GM23248 (cell line): ENCODE measurements around the gene EN1. TPM values are rescaled to one million over a fixed set of nuclear protein-coding genes. Genes with fewer than 3 reads are reported as not detected.
A peak's percentile ranks its signal among the peaks of the same experiment; 100 is the strongest.

Experiments used
- DNase-seq: peaks from one replicate; pipeline ENCODE4 v3.0.0-alpha.2; 2015
- H2AFZ ChIP-seq: fragments of 200-600 bp; sonication (generic); 2 replicates; pipeline ENCODE4 v1.6.1; 2016; ENCODE audit warnings: antibody characterized with exemption
- H3F3A ChIP-seq: fragments of 200-600 bp; sonication (generic); 2 replicates; pipeline ENCODE4 v1.6.1; 2016; ENCODE audit warnings: mild to moderate bottlenecking, antibody characterized with exemption, mixed run types; ENCODE audit not compliant: insufficient read depth
- H3K27ac ChIP-seq: fragments of 200-600 bp; sonication (generic); 2 replicates; pipeline ENCODE4 v1.5.1; 2016; ENCODE audit warnings: mild to moderate bottlenecking
- H3K27me3 ChIP-seq: fragments of 200-600 bp; sonication (generic); replicated peaks from 2 replicates; pipeline ENCODE4 v1.6.1; 2016; ENCODE audit warnings: mild to moderate bottlenecking; ENCODE audit not compliant: insufficient read depth
- H3K36me3 ChIP-seq: fragments of 200-600 bp; sonication (generic); 2 replicates; pipeline ENCODE4 v1.6.1; 2016; ENCODE audit warnings: low read depth, mild to moderate bottlenecking
- H3K4me1 ChIP-seq: fragments of 200-600 bp; sonication (generic); 2 replicates; pipeline ENCODE4 v1.6.1; 2016; ENCODE audit warnings: mild to moderate bottlenecking; ENCODE audit not compliant: insufficient read depth
- H3K4me2 ChIP-seq: fragments of 200-600 bp; sonication (generic); one replicate; pipeline ENCODE4 v1.6.1; 2016; ENCODE audit warnings: mild to moderate bottlenecking; ENCODE audit not compliant: unreplicated experiment
- H3K4me3 ChIP-seq: fragments of 200-600 bp; sonication (generic); 2 replicates; pipeline ENCODE4 v1.5.1; 2016; ENCODE audit warnings: mild to moderate bottlenecking
- H3K79me2 ChIP-seq: fragments of 200-600 bp; sonication (generic); 2 replicates; pipeline ENCODE4 v1.6.1; 2016; ENCODE audit warnings: mild to moderate bottlenecking; ENCODE audit not compliant: insufficient read depth
- H3K9ac ChIP-seq: fragments of 200-600 bp; sonication (generic); 2 replicates; pipeline ENCODE4 v1.6.1; 2016; ENCODE audit warnings: mild to moderate bottlenecking
- H3K9me2 ChIP-seq: fragments of 200-600 bp; sonication (generic); 2 replicates; pipeline ENCODE4 v1.6.1; 2016; ENCODE audit warnings: mixed run types, mild to moderate bottlenecking, moderate library complexity; ENCODE audit not compliant: insufficient read depth
- H3K9me3 ChIP-seq: fragments of 200-600 bp; sonication (generic); one replicate; pipeline ENCODE4 v1.6.1; 2017; ENCODE audit warnings: low read depth
- H4K20me1 ChIP-seq: fragments of 200-600 bp; sonication (generic); 2 replicates; pipeline ENCODE4 v1.6.0; 2016; ENCODE audit not compliant: insufficient read depth
- EZH2 ChIP-seq: fragments of 200-600 bp; sonication (generic); IDR thresholded peaks from 2 replicates; pipeline ENCODE4 v1.6.1; 2018; ENCODE audit warnings: antibody characterized with exemption, mild to moderate bottlenecking; ENCODE audit not compliant: insufficient read depth, poor library complexity, severe bottlenecking
- EZH2phosphoT487 ChIP-seq: fragments of 200-600 bp; sonication (generic); IDR thresholded peaks from 2 replicates; pipeline ENCODE4 v1.6.1; 2018; ENCODE audit warnings: antibody characterized with exemption, moderate library complexity, mild to moderate bottlenecking, low read depth; ENCODE audit not compliant: insufficient read depth
- WGBS, 2 experiments: methylation state at CpG; one replicate each; pipeline ENCODE4 v1.1.6; 2015 to 2017; ENCODE audit warnings: low lambda C conversion rate in 2 of 2, low coverage in 1 of 2; ENCODE audit errors: missing lambda C conversion rate in 2 of 2; 5-methylcytosine and 5-hydroxymethylcytosine counted together
- in situ Hi-C: fragments of 300-500 bp; cut with MboI; formaldehyde crosslinking; loops from 2 replicates; pipeline ENCODE4 v1.15.0; 2020
- polyA plus RNA-seq: library from polyadenylated mRNA; unstranded; fragments of >200 nt; fragmentation: Nextera tagmentation; extraction: Ambion mirVana; gene quantifications from 2 replicates; pipeline ENCODE4 v1.2.1, GENCODE V29; 2016
- total RNA-seq: library from RNA; depleted of rRNA; stranded (reverse); fragments of >200 nt; shearing (Covaris generic); gene quantifications from 2 replicates; pipeline ENCODE4 v1.2.3, GENCODE V29; 2014

The EN1 gene
- total and polyA plus RNA-seq, 2 experiments from 2014 or later = 4.1 to 9.1 TPM

DNA sequence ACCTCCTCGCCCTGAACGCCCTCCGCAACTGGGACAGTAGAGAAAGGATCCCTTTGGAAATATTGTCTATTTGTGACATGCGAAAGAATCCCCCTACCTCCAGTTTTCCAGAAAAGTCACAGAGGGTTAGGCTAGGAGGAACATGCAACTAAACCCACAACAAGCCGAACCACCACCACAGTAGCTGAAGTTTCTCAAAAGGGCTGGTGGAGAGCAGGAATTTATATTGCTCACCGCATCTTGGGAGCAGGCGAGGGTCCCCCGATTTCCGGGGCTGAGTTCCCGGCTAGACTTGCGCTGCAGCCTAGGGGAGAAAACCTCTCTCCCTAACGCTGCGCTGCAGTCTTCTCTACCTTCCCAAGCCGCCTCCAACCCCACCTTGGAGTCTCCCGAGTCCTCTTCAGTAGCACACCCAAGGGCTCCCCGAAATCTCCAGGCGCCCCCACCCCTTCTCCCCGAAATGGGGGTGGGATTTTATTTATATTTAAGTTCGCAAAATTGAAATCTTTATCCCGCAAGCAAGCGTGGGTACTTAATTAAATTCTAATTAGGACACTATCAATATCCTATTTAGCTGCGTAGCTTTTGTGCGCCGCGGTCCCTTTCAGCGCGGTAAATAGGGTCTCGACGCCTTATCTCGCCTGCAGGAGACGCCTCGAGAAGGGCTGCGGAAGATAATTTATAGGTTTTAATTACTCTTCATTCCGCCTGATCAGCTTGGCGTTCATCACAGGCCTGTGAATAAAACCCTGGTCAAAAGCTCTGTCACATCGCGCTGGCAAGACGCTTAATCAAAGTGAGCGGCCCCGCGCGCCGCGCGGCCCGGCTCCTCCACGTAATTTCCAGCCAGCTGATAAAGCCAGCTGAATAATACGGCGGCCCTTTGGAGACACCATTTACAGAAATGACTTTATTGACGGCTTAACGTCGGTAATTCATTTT is 2.0 kb upstream of the EN1 start:
- H3K36me3 ChIP-seq = no peaks in the 10 kb centered on the region
- H3K4me3 ChIP-seq = no peak overlapping the region
- WGBS, 2 experiments = 88 to 90% methylated on average over 52 of the region's 52 CpGs
- H3K79me2 ChIP-seq = peaks cover 17% of the 10 kb centered on the region
- H3K27me3 ChIP-seq = no peaks in the 10 kb centered on the region
- no peak overlapping the region for H3K4me2 ChIP-seq
- H4K20me1 ChIP-seq = no peaks in the 10 kb centered on the region
- no peaks in the 10 kb centered on the region for H3K9me3 ChIP-seq
- no peaks in the 10 kb centered on the region for H3K9me2 ChIP-seq
- no peak overlapping the region for H3K9ac ChIP-seq
- no peak overlapping the region for H2AFZ ChIP-seq
- DNase-seq = no peak
- TF ChIP-seq EZH2 (no peak), EZH2phosphoT487 (no peak)
- in situ Hi-C loops = loop anchor here (5.0 to 25.0 kb wide), 3 partner anchors 87 to 287 kb away; no protein-coding TSS in a partner anchor
- H3F3A ChIP-seq = peaks cover 12% of the 10 kb centered on the region
- no peak overlapping the region for H3K27ac ChIP-seq
- 0 out of 2 replicates have a peak, but pooled peaks cover 2% of the 10 kb centered on the region for H3K4me1 ChIP-seq

DNA sequence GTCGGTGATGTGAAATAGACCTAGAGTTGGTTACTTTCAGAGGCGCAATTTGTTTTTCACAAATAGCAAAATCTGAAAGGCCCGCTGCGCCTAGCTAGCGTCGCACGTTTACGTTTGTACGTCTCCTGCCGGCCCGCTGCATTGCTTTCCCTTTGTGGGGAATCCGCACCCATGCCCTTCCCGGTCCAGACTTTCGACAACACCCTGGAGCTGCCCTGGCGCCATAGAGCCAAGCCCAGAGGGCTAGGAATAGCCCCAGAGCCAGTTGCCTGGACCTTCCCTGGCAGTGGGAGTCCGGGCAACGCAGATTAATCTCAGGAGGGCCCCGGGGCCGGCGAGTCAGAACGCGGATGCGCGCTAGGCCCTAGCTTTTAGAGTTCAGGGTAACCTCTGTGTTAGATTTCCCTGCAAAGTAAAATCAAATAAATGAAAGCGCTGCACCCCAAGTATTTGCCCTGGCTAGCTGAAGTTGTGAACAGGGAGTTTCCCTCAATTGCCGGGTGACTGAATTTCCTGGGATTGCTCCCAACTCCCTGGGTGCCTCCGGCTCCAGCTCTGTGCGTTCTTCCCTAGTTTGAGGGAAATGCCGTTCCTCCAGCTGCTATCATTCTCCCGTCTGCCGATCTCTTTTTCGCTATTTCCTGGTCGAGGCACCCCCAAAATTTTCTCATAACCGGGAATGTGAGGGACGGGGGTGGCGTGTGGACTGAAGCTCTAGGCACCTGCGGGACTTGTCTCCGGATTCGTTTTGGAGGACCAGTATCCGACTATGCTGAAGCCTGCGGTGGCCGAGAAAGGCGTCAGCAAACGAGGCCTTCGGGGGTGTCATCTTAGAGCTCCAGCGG is 1.2 kb upstream of the EN1 start:
- H3K9me2 ChIP-seq = no peaks in the 10 kb centered on the region
- peaks cover 18% of the 10 kb centered on the region for H3F3A ChIP-seq
- H4K20me1 ChIP-seq = no peaks in the 10 kb centered on the region
- no peak for TF ChIP-seq EZH2
- no peak for TF ChIP-seq EZH2phosphoT487
- H3K27me3 ChIP-seq = no peaks in the 10 kb centered on the region
- H3K9ac ChIP-seq = peak overlapping the region; percentile 97
- 84 to 85% methylated on average over 46 of the region's 46 CpGs for WGBS, 2 experiments
- DNase-seq = no peak
- in situ Hi-C loops = loop anchor here (5.0 to 10.0 kb wide), 2 partner anchors 86 to 184 kb away; no protein-coding TSS in a partner anchor
- H3K9me3 ChIP-seq = no peaks in the 10 kb centered on the region
- peak overlapping the region; percentile 83 for H2AFZ ChIP-seq
- peak overlapping the region; percentile 86 for H3K4me3 ChIP-seq
- H3K4me2 ChIP-seq = peak overlapping the region; percentile 85
- no peaks in the 10 kb centered on the region for H3K36me3 ChIP-seq
- H3K79me2 ChIP-seq = peaks cover 26% of the 10 kb centered on the region
- H3K27ac ChIP-seq = peak overlapping the region; percentile 88
- peaks cover 11% of the 10 kb centered on the region for H3K4me1 ChIP-seq

GRCh38 chr2:118847762-118848172 is 319 bp upstream of the EN1 start:
- Histone ChIP-seq H3K4me2 (peak overlapping the region; percentile 85), H4K20me1 (no peaks in the 10 kb centered on the region), H3K4me1 (peaks cover 12% of the 10 kb centered on the region), H2AFZ (peak overlapping the region; percentile 83), H3K4me3 (peak overlapping the region; percentile 86), H3F3A (peaks cover 18% of the 10 kb centered on the region), H3K79me2 (peaks cover 35% of the 10 kb centered on the region), H3K27ac (peak overlapping the region; percentile 88), H3K9me2 (no peaks in the 10 kb centered on the region), H3K27me3 (no peaks in the 10 kb centered on the region), H3K9me3 (no peaks in the 10 kb centered on the region), H3K9ac (peak overlapping the region; percentile 97), H3K36me3 (peaks cover 1% of the 10 kb centered on the region; the same call in 1 of the 2 replicates)
- DNase-seq = peak; percentile 98
- in situ Hi-C loops = loop anchor here (5.0 to 10.0 kb wide), 2 partner anchors 85 to 183 kb away; no protein-coding TSS in a partner anchor
- no peak for TF ChIP-seq EZH2phosphoT487
- 1% methylated on average over 27 to 35 of the region's 35 CpGs for WGBS, 2 experiments

DNA sequence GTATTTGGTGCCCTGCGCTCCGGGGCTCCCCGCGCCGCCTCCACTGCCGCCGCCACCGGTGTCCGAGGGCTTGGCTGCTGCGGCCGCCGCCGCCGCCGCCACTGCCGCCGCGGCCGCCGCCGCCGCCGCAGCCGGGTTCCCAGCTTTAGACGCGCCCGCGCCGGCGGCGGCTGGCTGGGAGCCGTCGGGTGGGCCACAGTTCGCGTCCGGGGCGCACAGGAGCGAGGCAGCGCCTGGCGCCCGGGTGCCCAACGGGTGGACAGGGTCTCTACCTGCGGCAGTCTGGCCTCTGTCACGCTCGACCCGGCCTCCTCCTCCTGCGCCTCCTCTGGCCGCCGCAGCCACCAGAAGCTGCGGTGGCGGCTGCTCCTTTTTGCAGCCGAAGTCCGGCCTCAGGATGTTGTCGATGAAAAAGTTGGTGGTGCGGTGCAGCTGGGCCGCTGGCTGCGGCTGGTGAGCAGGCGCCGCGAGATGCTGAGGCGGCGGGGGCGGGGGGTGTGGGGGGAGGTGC is 951 bp downstream of the EN1 start:
- TF ChIP-seq EZH2 (no peak), EZH2phosphoT487 (no peak)
- H3K4me2 ChIP-seq = peak overlapping the region; percentile 98
- H3K9me2 ChIP-seq = no peaks in the 10 kb centered on the region
- peaks cover 18% of the 10 kb centered on the region for H3F3A ChIP-seq
- in situ Hi-C loops = loop anchor here (5.0 to 10.0 kb wide), 2 partner anchors 84 to 182 kb away; no protein-coding TSS in a partner anchor
- peak overlapping the region; percentile 88 for H3K27ac ChIP-seq
- no peaks in the 10 kb centered on the region for H4K20me1 ChIP-seq
- peaks cover 11% of the 10 kb centered on the region; the same call in 1 of the 2 replicates for H3K36me3 ChIP-seq
- peaks cover 12% of the 10 kb centered on the region for H3K4me1 ChIP-seq
- no peaks in the 10 kb centered on the region for H3K9me3 ChIP-seq
- WGBS, 2 experiments = 0 to 3% methylated on average over 48 to 49 of the region's 63 CpGs
- peak overlapping the region; percentile 86 for H3K4me3 ChIP-seq
- H3K27me3 ChIP-seq = no peaks in the 10 kb centered on the region
- DNase-seq = peak; percentile 78
- H3K9ac ChIP-seq = peak overlapping the region; percentile 97
- peaks cover 47% of the 10 kb centered on the region for H3K79me2 ChIP-seq
- peak overlapping the region; percentile 73 for H2AFZ ChIP-seq
